NCI-H1048 (cell line): ENCODE results near the gene FOXC1.

Experiments
- DNase-seq: peaks from one replicate; lab custom pipeline; 2025; lab: John Stamatoyannopoulos, UW

FOXC1 gene

DNA sequence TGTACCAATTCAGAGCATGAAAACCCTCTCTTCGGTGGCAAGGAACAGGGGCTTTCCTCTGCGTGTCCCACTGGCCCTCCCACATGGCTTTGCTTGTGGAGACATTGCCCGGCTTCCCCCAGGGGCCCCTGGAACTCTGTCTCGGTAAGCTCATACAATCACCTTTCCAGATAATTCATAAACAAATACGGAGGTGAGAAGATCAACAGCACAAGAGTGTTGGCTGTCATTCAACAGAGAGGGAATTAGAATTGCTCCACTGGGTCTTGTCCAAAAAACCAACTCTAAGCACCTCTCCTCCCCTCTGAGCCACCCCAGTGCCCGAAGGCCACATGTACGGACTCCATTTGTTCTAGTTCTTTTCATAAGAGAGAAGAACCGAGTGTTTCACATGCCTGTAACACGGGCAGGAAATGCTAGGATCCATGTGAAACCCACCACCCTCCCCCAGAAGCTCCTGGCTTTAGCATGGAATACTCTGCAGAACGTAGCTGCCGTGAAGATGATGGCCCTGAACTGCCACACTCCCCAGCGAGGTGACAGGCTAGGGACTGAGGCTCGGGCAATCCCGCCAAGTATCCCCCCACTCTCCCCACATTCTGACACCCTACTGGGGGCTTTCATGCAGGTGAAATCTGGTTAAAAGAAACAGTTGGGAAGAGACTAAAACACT lies 24.6 kb upstream of the FOXC1 start:
- DNase-seq, result no peak

DNA sequence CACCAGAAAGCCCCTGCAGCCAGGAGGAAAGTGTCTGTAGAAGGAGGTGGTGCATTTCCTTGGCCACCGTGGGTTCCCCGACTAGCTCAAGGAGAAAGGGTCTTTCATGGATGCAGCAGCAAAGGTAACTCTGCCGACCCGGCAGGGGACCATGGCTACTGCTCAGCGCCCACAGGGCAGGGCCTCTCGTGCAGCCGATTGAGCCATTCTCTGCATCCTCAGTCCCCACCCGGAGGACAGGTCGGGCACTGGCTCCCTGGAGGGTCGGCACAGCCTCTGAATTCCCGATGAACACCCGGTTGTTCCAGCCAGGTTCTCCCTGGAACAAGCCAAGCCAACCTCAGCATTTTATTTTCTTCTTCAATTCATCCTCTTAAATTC lies 24.1 kb upstream of the FOXC1 start:
- DNase-seq, result no peak

DNA sequence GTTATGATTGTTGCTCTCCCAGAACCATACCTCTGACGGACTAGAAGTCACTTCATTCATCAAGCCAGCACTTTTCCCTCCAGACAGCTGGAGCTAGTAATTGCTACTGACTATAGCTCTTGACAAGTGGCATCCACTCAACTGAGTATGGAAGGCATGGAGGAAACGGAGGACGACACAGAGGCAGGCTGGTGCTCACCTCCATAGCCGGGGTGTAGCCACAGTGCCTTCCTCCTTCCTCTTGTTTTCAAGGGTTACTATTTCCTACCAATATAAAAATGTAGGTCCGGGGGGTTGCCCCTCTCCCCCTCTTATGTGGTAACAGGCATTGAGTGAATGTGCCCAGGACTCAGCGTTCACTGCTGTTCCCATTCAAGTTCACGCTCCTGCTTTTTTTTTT lies 23.5 kb upstream of the FOXC1 start:
- DNase-seq, result no peak

DNA sequence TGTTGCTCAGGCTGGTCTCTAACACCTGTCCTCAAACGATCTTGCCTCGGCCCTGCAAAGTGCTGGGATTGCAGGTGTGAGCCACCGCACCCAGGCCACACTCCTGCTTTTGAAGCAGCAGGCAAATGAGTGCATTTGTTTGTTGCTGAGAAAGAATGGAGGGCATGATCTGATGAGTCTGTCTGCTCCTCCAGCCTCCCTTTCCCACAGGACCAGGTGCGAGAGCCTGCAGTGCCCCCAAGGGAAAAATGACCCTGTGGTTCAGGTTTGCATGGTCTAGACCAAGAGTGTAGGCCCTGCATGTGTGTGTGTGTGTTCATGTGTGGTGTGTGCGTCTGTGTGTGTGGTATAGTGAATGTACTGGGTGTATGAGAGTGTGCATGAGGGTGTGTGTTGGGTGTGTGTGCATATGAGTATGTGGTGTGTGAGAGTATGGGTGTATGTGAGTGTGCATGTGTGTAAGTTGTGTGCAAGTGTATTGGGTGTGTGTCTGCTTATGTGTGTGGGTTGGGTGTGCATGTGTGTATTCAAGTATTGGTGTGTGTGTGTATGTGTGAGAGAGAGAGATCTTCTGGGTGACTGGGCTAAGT lies 22.8 kb upstream of the FOXC1 start:
- no peak for DNase-seq

DNA sequence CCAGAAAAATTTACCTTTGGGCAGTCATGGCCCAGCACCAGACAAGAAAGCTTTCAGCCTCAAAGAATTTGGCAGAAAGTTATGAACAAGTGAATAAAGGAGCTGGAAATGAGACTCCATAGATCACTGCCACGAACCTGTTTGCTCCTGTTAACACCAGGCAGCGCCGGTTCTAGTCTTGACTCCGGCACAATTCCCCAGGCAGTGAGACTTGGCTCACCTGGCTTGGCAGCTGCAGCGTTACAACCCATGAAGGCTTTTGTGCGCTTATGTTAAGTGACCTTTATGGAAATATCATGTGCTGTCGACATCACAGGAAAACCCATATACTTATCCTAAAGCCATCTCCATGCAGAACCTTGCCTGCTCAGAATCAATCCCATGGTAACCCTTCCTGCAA lies 22.2 kb upstream of the FOXC1 start:
- no peak for DNase-seq

DNA sequence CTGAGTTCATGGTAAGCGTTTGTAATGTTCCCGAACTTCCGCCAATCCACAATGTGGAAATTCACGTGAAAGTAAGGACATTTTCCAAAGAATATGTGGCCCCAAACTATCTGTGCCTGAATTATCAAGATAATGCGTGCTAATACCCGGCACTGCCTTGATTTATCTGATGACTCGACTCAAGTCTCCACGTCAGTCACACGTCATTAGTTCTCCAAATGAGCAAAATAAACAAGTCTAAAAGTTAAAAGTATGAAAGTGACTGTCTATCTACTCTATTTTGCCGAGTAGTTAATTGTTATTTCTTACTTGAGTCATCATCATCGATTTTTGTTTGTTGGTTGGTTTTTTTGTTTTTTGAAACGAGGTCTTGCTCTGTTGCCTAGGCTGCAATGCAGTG lies 21.7 kb upstream of the FOXC1 start:
- DNase-seq, result no peak

DNA sequence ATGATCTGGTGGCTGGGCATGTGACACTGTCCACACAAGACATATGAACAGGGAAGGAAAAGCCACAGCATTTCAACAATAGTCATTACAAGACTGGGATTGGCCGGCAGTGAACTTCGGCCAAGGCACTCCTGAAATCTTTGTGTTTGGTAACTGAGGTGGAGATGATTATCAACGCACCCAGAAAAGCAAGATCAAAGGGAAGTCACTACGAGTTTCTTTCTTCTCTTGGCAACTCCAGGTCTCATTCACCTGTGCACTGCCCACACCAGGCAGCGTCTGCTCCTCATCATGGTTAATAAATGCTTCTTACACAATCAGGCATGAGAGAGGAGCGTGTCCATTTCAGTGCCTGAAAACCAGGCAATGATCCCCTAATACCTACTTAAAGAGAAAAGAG lies 20.5 kb upstream of the FOXC1 start:
- no peak for DNase-seq

DNA sequence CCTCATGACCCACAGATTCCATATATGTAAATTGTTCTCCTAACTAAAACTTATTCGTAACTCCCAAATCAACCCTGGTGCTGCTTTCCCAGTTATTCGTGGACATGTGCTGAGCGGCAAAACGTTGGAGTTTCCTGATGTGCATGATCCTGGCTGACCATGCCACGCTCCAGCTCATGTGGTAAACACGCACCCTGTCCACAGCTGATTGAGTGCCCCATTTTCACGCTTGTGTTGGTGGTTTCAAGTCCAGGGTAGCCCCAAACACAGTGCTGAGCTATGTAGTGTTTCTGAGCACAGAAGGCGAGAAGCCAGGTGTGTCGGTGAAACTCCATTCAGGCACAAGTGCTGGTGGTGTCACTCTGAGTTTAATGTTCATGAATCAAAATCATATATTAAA lies 19.1 kb upstream of the FOXC1 start:
- DNase-seq, result no peak

DNA sequence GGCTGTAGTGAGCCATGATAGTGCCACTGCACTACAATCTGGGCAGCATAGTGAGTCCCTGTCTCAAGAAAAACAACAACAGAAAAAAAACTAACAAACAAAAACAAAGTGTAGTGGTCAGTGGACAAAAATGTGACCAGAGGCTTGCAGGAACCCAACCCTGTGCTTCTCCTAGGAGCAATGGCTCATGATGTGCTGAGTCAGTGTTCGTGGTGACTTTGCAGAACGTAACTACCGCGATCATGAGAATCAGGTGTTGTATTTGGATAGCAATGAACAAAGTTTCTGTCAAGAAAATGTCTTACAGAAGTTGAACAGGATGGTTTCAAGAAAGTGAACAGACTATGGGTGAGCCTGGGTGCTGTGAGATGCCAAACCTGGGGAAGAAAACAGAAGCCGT lies 18.5 kb upstream of the FOXC1 start:
- no peak for DNase-seq

DNA sequence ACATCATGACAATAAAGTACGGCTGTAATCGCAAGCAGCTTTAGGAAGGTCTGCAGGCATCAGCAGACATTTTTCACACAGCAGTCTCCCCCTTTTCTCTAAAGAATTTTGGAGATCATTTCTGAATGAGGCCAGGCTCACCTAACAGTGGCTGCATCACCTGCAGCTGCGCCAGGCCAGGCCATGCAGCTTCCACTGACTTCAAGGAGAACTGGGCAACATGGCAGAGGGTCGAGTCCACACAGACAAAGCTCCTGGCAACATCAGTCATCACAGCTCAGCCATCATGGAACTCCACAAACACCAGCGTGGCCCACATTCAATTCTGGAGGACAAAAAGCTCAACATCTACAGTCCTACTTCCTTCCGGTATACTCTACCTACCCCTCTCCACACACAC lies 17.8 kb upstream of the FOXC1 start:
- DNase-seq, result no peak

DNA sequence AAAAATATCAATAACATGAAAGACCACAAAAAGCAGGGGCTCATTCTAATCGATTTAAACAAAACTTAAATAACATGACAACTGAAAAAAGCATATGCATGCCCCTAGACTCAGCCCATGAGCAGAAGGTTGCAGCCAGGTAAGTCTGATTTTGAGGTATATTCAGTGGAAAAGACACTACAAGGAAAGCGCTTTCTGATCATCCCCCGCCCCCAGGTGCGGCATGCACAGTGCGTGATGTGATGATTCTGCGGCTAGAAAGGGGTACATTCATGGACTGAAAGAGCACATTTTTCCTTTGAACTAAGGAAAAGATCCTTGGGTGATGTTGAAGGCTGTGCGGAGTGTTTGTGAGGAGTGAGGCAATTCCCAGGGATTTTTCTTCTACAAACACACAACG lies 16.9 kb upstream of the FOXC1 start:
- no peak for DNase-seq

DNA sequence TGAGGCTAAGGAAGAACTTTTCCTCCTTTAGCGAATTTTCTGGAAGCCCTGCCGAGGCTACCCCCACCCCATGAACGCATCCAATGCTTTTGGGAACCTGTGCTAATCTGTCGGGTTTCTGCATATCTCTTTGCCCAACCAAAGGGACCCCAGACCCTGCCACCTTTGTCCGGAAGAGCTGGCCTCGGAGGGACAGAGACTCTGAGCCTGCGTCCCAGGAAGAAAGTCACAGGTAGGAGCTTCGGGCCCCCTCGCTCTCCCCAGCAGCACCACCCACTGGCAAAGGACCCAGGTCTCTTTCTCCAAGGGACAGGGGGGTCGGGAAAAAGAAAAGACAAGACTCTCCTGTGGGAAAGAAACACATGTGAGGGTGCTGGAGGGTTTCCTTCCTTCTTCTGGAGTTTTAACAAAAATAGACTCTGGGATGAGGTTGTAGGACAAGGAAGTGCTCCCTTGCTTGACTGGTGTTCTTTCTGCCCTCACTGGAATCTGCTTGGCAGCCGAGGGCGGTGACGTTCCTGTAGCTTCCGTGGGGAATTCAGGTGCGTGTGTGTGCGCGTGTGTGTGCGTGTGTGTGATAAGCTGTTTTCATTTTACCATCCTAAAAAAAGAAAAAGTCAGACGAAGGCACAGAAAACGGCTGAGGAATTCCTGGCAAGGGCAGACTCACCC lies 16.3 kb upstream of the FOXC1 start:
- DNase-seq, result no peak

DNA sequence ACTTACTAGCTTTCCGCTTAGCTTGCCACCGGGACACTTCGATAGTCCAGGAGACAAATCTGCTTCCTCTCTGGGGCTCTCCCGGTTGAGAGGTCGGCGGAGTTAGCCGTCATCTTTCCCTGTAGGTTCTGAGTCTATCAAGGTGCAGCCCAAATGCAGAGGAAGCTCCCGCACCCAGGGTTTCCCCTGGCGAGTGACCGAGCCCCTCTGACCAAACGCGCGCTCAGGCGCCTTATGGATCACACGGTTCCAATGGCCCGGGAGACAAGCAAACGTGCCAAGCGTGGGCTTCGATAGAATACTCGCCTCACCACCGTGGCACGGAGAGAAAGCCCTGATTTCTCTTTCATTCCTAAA lies 15.8 kb upstream of the FOXC1 start:
- no peak for DNase-seq

DNA sequence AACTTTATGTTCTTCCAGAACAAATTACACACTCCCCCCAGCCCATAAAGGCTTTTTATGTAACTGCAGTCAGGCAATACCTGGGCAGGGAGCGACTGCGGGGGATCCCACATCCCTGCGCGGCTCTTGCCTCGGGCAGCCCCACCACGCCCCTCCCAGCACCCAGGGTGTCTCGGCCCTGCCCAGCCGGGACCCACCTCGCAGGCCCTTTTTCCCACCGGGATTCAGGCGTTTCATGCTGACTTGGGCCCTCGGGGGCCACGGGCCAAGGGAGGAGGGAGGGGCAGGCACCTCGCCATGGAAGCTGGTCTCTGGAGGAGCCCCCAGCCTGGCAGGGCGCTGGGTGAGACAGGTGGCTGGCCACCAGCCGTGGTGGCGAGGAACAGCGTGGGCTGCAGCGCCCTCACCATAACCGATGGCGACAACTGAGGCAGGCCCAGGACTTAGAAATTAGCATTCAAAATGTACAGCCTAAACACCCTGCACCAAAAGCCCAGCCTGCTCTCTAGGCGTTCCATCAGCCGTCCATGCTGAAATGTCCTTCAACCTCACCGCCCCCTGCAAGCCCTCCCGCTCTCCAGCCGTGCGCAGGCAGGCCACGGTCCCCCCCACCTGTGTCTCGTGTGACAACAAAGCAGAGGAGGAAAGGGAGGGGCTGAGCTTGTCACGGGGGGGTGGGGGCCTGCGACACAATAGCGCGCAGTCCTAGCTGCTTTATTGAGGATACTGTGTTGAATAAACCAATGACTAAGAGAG lies 15.1 kb upstream of the FOXC1 start:
- no peak for DNase-seq

DNA sequence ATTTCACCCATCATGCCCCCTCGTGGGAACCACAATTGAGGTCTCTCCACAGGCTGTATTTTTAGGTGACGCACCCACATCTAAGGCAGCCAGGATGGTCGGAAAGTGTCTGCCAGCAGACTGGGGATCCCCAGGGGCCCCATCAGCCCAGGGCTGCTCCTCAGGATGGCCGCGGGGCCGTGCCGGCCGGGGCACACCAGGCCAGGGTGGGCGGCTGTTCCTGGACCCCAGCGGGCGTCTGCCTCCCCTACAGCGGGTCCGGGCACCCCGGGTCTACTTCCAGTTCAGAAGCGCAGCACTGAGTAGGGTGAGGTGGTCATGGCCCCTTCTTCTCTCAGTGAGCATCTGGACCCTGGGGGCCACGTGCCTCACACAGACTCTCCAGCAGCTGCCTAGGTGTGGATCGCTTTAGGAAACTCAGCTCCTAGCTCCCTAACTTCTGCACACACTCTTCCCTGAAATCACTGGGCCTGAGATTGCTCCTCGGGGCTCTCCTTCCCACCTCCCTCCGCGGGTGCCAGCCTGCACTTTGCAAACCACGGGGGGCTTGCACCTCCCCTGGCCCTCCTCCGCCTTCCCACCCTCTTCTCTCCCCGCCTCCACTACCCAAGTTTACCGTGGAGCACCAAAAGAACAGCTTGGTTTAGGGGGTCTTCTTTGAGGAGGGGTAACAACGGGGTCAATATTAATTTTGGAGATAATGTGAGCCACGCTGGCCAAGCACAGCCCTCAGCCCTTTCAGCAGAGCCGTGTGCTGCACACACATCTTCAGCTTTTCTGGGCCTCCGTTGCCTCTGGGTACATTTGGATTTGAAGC lies 14.2 kb upstream of the FOXC1 start:
- no peak for DNase-seq

DNA sequence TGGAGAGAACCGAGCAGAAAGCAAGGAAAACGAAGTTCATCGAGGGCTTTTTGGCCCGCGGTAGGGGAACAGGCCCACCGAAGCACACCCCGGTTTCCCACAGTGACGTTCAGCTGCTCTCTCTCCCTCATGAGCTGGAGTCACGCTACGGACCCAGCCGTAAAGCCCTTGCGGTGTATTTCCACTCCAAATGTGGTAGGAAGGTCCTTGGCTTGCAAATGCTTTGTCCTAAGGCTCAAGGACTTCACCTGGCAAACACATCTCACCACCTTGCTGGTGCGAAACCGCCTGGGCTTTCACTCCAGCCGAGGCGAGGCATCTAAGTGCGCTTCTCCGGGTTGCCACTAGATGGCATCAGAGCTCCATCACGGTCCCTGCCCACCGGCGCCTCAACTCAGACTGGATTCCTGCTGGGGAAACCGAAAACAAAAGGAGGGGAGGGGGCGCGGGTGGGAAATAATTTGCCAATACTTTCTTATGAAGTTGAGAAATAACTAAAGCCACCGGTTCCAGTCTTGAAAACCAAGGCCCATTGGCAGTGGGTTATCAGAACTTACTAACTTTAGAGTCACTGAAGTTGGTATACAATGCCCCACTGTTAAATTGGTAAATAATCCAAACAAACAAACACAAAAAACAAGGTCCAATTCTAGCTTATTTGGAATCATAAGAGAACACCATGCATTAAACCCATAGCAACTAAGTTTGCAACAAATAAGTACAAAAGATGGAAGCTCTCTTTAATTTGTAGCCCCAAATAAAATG lies 13.4 kb upstream of the FOXC1 start:
- DNase-seq, result no peak

DNA sequence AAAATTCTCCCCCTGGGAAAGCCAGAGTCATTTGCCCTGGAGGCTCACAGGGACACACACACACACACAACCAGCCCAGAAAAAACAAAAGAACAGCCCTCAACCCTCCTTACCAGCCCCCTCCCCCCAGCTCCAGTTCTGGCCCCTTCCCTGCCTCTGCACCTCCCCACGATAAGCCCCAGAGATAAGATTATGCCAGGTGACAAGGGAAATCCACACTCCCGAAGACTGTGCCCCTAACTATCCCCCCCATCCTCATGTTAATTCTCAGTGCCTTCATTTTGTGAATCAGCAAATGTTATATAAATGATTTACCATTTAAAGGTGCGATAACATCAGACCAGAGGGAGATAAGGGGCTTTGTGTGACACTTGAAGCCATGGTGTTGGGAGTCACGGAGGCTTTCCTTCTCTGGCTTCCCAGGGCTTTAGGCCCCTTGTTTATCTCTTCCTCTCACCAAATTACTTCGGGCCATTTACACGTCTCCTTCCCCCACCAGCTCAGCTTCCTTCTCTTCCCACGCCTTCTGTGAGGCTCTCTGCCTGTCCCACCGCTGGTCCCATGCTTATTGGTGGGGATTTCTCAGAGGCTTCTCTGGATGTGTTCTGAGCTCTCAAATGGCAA lies 12.5 kb upstream of the FOXC1 start:
- no peak for DNase-seq

DNA sequence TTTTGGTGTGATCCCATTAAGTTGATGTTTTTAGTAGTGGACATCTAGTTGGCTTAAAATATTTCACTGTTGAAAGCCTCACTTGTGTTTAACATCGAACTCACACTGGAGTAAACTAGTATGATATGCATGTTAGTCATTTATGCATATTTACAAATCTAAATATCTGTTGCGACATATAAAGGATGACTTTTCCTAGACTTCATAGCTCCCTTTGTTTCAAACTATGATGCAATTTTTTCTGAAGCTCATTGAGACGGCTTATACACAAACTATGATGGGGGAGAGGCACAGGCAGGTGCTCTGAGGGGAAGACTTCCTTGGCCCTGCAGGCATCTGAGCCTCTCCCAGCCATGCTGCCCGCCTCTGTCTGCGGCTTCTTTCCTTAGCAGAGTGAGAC lies 11.8 kb upstream of the FOXC1 start:
- DNase-seq, result no peak

DNA sequence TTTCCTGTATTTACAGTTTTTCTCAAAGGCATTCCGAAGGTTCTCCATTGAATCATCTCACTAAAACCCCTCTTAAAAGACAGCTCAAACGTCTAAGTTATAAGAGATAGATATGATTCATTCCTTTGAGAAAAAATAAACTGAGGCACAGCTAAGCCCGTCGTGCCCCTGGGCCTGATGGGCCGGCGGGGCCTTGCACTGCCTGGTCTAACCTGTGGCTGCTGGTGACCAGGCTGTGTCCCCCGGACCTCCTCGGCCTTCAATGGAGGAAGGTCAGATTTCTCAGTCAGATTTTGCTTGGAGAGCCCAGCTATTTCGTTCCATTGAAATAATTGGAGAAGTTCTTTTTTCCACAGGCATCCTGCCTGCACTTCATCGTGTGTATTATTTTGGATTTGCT lies 11.3 kb upstream of the FOXC1 start:
- no peak for DNase-seq

DNA sequence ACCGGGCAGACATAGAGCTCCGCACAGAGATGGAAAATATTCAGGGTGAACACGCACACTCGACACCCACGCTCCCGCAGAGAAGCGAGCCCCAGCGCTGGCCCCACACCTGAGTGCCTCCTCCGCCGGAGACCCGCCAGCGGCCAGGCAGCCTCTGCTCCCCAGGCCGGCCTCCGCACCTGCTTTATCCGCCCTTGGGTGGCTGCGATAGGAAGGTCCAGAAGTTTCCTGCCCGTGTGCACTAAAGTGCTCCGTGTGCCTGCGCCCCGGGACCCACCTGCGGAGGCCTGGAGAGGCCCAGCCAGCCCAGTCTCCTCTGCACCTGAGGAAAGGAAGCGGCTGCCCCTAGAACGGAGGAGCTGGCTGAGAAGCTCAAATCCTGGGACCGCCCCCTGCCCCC lies 10.8 kb upstream of the FOXC1 start:
- no peak for DNase-seq

DNA sequence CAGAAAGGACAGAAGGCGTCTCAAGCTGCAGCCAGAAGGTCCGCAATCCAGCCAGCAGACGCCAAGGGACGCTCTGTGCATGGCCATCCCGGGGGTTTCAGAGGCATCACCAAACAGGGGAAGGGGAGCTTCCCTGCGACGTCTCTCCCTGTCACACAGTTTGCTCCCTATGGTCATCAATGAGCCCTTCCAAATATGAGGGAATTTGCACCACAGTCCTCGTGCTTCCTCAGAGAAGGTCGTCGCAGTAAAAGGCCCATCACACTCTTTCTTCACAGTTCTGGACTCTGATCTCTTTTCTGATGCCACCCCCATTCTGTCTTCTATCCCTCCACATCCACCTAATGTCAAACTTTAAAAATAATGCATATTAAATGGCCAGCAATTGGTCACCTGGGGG lies 10.2 kb upstream of the FOXC1 start:
- no peak for DNase-seq
